Inferior parietal cortex (tissue), 1 donor: Measurements from ENCODE around the gene RAMP3.

Source experiments
- DNase-seq: peaks from one replicate; pipeline ENCODE4 v3.0.0-alpha.2; 2016; ENCODE audit errors: extremely low spot score

The RAMP3 gene

DNA sequence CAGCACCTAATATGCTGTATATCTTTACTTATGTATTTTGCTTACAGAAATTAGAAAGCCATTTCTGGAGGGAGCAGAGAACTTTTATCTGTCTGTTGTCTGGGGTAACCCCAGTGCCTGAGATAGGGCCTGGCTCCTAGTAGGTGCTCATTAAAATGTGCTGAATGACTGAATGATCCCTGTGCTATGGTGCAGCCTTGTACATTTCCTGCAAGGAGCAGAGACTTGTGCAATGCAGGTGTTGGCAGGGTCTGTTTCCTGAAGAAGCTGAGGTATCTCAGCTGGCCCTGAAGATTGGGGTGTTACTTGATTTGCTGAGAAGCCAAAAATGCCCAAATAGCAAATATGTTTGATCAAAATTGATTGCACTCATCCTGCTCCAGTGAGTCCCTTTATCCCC, 65.5 kb downstream of the RAMP3 start:
- DNase-seq: no peak

- no peak for DNase-seq
These were observed 66.4 kb downstream of the RAMP3 start for GRCh38 chr7:45223728-45224630.

GRCh38 chr7:45224832-45225231, 67.2 kb downstream of the RAMP3 start:
- no peak for DNase-seq

DNA sequence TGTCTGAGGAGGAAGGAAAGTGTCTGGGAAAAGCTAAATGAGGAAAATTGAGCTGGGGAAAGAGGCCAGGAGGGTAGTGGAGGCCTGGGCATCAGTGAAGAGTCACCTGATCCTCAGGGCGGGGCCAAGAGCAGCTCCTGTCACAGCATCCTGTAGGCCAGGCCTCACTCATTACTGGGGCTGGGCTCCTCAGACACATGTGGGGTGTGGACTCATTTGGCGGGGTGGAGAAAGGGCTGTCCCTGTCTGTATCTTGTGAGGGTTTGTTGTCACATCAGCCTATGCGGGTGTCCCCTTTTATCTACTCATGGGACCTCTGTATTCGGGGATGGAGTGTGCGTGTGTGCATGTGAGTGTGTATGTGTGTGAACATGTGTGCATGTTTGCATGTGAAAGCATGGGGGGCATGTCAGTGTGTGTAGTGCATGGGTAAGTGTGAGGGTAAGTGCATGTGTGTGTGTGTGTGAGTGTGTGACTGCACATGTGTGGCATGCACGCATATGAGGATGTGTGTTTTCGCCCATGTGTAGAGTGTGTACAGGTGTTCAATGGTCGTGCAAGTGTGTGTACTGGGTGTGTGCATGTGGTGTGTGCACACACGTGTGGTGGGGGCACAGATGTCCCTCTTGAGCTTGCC, 67.8 kb downstream of the RAMP3 start:
- no peak for DNase-seq

GRCh38 chr7:45225948-45226335, 68.4 kb downstream of the RAMP3 start:
- DNase-seq: no peak

DNA sequence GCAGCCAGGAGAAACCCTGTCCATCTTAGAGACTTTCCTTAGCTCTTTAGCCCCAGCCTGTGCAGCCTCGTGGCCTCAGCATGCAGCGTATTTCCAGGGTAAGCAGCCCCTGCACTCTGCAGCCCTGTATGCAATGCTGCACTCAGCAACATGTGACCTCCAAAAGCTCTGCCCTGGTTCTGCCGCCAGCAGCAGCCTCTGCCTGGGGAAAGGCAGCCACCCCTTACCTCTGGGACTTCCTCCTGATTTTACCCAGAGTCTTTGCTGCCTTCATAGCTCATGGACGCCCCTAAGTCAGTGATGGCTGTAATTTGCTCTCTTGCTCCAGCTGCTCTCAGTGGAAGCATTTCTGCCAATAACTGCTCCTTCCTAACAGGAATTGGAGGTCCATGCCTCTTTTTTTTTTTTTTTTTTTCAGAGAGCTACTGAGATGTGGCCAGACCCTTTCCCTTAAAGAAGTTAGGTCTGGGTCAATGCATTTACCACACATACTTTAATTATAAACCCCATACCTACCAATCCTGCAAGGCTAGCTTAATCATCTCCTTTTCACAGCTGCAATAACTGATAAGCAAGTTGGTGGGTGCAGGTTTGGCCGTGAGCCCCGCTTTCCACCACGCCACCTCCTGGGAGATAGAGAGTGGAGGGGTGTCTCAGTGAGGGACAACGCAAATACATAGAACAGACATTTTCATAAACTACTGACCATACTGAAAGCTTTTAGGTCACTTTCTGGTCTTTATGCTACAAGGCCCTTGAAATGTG, 71.7 kb downstream of the RAMP3 start:
- no peak for DNase-seq

- DNase-seq: no peak
These were observed 72.5 kb downstream of the RAMP3 start for GRCh38 chr7:45230083-45230482.

GRCh38 chr7:45230611-45231165, 73.1 kb downstream of the RAMP3 start:
- no peak for DNase-seq

DNA sequence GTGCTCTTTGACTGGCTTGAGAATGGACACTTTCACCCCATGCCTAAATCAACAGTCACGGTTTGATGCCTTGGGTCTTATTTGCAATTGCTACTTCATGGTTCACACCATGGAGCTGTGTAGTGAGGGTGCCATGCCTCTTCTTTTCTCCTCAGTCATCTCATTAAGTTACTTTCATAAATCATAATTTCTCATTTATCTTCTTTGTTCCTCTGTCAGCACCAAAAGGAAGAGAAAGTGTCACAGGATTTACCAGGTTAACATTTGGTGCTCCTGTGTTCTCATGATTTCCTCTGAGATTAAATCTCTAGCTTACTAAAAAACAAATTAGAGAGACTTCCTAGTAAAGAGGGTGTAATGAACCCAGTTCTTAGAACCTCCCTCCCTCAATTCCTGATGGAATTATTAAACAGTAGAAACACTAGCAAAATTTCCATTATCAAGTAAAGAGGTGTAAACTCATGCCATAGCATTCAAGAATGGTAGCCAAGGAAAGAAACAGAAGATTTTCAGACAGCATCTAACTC, 75.7 kb downstream of the RAMP3 start:
- no peak for DNase-seq
